ENCODE measurements around the gene SCAMP5. TPM values are rescaled to one million over a fixed set of nuclear protein-coding genes. Genes with fewer than 3 reads are reported as not detected.

SCAMP5 gene, protein sequence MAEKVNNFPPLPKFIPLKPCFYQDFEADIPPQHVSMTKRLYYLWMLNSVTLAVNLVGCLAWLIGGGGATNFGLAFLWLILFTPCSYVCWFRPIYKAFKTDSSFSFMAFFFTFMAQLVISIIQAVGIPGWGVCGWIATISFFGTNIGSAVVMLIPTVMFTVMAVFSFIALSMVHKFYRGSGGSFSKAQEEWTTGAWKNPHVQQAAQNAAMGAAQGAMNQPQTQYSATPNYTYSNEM
- total RNA-seq, result 0.62 TPM

DNA sequence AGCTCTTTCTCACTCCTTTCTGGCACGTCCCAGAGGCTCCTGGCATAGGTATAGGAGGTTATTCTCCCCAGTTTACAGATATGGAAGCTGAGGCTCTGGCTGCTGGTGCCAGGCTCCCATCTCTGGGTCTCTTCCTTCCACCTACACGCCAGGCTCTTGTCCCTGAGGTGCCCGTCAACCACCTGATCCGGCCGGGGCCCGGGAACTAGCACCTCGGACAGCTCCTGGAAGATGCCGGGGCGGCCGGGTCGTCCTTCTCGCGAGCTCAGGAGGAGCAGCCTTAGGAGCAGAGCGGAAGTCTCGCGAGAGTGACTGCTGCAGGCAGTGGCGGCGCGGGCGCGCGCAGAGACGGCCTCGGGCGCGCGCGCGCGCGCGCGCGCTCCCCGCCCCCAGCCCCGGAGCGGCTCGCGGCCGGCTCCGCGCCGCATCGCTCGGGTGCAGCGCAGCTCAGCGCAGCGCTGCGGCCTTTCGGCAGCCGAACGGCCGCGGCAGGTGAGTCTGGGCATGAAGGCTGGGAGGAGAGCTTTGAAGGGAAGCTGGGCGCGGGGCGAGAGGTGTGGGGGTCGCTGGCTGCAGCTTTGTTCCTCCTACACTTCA lies at the start of gene SCAMP5:
TSS of gene SCAMP5 (plus strand) at position 382 of the 597 bp plus-strand sequence. CDS start 16,277 bp downstream, outside the sequence.
- peak; percentile 97 for DNase-seq

DNA sequence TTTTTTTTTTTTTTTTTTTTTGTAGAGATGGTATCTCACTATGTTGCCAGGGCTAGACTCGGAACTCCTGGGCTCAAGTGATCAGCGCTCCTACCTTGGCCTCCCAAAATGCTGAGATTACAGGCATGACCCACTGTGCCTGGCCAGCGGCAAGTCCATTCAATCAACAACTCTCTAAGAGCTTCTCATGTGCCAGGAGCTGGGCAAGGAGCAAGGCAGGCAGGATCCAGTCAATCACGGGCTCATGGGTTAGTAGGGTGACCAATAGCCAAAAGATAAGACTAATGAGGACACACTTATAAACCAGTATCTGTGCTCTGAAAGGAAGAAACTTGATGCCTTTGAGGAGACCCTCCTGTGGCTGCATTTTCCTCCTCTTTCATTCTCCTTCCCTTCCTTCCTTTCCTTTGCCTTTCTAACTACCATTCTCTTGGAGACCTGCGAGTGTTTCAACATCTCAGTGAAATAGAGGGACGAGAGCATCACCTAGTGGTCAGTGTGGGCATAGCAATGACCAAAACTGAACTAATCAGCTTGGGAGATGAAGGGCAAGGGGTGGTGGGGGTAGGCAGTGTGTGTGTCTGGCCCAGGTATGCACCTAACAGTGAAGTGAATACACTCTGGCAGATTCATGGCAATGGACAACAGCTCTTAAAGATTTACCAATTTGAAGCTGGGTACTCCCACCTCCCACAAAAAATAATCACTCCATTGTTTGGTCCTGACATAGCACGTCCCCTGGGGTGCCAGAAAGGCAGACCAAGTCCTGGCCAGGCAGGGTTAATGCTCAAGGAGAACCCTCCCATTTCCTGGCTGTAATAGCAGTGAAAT lies 45.1 kb upstream of the SCAMP5 start:
- DNase-seq, result peak; percentile 91

DNA sequence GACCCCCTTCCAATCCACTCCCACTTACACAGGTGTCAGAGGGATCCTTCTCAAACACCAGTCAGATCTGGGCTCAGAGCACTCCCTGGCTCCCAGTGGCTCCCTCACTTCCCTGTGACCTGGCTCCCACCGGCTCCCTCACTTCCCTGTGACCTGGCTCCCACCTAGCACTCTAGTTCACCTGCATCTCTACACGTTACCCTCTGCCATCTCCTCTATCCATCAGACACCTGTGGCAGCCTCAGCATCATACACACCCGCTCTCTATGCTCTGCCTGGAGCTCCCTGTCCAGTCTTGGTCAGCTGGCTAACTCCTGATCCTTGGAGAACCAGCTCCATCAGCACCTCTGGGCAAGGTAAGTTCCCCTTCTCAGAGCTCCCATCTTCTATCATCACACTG lies 44.4 kb upstream of the SCAMP5 start:
- DNase-seq, result no peak

DNA sequence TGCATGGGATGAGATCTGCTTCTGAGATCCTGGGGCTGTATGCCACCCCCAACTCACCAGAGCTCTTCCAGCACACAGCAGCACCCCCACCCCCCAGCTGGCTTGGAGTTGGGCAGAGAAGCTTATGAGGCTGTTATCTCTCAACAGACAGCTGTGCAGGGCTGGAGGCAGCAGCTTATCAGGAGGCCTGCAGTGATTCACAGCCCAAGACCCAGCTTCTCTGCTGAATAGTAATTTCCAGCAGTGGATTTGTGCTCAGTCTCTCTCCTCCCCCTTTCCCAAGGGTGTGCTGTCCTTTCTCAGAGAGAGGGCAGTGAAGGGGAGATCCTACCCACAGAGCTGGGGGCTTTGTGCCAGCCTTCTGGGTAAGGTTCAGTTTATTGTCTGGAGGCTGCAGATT lies 40.8 kb upstream of the SCAMP5 start:
- DNase-seq, result no peak

DNA sequence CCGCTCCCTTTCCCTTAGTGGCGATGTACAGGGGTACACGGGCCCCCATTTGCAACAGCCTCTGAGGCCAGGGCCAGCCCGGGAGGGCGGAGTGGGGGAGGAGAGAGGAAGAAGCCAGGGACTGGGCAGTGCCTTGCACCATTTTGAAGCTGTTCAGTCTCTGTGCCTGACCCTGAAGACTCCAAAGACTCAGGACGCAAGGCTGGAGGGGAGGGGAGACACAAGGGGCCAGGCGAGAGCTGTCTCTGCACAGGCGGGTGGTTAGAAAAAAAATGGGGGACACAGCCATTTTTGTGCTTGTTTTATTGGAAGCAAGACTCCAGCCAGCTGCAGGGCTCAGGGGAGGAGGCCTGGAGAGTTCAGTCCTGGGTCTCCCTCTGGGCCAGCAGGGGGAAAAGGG lies 40.3 kb upstream of the SCAMP5 start:
- DNase-seq, result no peak

DNA sequence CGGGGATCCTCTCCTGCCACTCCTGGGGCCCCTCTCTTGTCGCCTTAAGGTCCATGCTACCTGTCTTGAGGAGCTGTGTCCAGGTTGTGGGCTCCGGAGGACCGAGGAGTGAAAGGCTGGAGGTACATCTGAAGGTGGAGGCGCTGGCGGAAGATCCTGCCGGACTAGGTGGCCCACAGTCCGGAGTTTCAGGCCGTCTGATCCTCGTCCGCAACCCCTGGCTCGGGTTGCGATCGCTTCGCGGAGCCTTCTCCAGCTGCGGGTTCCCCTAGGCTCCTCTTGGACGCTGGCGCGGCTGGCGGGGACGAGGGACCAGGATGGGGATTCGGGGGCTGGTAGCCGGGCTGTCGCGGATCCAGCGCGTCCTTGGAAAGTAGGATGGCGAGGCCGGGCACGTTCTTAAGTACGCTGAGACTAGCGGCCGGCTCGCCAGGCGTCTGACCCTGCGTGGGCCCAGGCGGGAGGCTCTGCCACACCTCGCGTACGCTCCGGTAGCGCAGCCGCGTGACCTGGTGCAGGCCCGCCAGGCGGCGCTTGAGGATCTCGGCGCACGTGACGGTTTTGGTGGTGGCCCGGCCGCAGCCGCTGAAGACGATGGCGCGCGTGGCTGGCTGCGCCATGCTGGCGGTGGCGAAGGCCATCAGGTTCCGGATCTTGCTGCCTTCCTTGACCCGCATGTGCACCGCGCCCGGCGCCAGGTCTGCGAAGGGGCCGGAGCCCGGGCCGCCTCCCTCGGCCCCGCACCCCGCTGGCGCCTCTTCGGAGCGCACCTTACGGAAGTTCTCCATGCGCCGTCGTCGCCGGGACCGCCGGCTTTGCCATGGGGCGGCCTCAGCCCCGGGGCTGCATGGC lies 39.3 kb upstream of the SCAMP5 start:
- DNase-seq, result peak; percentile 71

DNA sequence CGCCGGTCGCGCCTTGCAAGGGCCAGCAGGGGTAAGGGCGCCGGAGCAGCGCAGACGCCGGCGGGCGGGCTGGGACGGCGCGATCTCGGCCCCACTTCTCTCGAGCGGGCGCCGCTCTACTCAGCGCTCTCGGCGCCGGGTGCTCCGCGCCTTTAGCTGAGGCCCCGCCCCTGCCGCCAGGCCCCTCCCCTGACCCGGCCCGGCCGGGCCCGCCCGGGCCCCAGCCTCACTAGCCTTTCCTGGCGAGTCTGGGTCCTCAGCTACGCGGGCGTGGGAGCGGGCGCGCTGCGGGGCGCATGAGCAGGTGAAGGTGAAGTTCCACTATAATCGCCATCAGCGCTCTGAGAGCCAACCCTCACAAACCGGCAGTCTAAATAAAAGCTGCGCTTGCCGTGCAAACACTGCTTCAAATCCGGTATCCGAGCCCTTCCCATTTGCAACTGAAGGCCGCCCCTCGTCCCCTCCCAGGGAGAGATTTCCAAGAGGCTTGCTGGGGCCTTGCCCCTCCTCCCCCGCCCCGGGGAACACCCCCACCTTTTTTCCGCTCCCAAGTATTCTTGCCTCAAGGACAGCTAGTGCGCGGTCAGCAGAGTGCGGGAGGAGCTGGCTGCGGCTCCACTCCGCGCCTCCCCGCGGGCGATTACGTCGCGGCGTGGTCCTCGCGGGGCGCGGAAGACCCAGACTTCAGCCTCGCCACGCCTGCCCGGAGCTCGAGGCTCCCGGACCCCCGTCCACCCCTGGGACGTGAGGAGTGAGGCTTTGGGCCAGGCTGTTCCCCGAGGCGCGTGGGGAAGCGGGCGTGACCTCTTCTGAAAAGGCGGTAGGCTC lies 38.5 kb upstream of the SCAMP5 start, which contains the start of gene RPP25:
TSS of gene RPP25 (minus strand) at position 125 of the 828 bp plus-strand sequence. CDS start 189 bp downstream, outside the sequence.
- DNase-seq, result peak; percentile 57

DNA sequence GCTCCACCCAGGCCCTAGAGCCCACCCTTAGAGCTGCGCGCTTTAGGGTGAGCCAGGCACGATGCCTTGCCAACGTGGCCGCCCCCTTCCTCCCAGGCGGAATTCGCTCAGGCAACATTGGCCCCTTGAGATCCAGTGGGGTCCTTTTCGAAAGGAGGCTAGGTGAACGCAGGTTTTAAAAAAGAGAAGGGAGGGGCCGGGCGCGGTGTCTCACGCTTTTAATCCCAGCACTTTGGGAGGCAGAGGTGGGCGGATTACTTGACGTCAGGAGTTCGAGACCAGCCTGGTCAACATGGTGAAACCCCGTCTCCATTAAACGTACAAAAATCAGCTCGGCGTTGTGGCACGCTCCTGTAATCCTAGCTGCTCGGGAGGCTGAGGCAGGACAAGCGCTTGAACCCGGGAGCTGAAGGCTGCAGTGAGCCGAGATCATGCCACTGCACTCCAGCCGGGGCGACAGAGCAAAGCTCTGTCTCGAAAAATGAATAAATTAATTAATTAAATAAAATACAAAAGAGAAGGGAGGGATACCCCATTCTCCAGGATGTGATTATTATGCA lies 37.8 kb upstream of the SCAMP5 start:
- DNase-seq, result no peak

DNA sequence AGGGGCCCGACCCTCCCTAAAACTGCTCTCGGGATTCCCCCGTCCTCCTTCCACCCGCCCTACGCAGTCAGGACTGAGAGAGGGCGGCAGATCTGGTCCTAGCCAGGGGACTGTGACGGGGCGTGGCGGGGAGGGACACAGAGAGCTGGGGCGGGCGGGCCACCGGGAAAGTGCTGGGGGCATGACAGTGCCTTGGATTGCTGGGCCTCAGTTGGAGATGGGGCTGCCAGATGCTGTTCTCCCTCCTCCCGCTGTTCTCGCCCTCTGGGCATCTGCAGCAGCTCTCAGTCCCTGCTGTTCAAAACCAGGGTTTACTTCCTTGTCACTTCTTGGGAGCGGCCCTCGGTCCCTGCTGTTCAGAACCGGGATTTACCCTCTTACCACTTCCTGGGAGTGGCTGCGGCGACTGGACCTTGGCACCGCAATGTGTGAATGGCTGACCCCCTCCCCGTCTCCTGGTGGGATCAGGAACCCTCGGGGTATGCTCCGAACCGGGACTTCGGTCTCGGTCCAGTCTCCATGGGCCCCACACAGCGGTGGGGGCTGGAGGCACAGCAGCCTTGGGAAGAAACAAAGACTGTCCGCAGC lies 36.9 kb upstream of the SCAMP5 start:
- DNase-seq, result no peak

DNA sequence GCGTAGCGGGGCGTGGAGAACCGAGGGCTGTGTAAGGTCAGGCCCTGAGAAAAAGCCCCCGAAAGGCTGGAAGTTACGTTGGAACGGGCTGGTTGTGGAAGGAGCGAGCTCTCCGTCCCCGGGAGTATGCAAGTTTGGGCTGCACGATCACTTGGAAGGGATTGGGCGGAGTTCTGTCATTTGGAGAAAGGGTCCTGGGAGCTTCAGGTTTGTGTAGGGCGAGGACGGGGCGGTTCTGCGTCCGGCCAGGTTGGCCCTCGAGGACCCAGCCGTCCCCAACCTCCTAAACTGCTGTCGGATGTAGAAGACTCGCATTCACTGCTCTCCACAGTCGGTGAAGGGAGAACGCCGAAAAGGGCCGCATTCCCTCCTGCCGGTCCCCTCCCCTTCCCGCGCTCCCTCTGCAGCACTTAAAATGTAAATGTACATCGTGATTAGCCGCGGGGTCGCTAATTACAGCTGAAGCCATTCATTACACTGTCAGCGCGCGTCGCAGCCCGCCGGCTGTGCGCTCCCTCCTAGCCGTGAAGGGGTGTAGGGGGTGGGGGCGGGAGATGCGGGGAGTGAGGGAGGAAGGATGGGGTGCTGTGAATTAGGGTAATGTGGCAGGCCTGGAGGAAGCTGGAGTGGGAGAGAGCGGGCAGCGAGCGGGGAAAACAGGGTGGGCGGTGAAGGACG lies 36.3 kb upstream of the SCAMP5 start:
- no peak for DNase-seq

DNA sequence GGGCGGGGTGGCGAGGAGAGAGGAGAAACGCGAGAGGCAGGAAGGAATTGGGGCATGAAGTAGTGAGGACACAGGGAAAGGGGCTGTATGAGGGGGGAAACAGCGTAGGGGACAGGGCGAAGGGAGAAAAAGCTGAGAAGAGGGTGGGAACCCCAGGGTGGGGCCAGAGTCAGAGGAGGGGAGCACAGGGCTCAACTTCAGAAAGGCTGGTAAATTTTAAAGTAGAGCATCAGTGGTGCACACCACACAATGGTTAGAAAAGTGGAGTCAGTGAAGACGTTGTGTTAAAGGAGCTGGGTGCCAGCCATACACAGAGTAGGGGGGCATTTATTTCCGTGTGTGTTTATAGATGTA lies 35.8 kb upstream of the SCAMP5 start:
- DNase-seq, result no peak

DNA sequence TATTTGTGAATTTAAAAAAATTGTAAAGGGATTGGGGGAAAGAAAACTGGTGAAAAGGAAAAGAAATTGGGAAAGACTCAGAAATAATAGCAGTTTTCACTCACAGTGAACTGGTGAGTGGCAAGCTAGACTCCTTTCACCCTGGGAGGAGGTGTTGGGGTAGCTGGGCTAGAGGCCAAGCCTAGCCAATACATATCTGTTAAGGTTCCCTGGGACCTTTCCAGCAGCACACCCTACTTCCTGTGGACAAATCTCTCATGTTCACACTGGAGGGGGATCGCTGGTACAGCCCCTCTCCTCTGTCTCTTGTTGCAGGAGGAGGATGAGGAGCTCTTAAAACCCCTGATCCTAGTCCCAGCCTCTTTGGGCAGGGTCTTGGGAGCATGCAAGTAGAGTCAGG lies 35.1 kb upstream of the SCAMP5 start:
- DNase-seq, result no peak

DNA sequence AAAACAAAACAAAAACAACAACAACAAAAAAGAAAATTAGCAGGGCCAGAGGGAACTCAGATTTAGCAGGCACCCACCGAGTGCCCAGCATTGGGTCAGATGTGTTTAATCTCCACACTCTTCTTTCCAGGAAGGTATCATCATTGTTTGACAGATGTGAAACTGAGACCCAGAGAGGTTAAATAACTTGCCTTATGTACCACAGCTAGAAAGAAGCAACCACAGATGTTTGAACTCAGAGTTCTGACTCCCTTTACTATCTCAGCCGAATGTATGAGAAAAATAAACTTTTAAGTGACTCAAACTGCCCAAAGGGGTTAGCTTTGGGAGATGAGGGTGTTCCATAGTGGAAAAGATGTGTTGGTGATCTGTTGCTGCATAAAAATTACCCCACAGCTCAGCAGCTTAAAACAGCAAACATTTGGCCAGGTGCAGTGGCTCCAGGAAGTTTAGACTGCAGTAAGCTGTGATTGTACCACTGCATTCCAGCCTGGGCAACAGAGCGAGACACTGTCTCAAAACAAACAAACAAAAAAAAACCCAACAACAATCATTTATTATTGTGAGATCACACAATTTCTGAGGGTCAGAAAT lies 34.3 kb upstream of the SCAMP5 start:
- DNase-seq, result no peak

DNA sequence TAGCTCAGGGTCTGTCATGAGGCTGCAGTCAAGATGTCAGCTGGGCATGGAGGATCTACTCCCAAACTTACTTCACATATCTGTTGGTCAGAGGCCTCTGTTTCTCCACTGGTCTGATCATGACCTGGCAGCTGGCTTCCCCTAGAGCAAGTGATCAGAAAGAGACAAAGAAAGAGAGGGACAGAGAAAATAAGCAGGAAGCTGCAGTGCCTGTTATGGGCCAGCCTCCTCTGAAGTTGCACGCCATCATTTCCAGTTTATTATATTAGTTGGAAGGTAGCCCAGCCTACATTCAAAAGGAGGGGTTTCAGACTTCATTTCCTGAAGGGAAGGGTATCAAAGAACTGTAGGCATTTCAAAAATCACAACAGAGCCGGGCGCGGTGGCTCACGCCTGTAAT lies 33.7 kb upstream of the SCAMP5 start:
- DNase-seq, result no peak

DNA sequence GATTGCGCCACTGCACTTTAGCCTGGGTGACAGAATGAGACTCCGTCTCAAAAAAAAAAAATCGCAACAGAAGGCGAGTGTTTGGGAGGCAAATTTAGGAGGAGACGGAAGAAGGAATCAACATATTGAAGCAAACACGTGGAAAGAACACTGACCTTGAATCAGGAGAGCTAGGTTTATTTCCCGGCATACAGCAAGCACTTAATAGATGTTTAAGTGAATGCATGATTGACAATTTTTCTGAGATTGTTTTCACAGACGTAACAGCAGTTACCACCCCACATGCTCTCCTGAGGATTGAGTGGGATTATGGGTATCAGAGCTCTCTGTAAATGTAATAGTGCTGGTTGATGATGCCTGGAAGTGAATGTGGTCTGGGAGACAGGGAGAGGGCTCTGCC lies 33.1 kb upstream of the SCAMP5 start:
- DNase-seq, result no peak

DNA sequence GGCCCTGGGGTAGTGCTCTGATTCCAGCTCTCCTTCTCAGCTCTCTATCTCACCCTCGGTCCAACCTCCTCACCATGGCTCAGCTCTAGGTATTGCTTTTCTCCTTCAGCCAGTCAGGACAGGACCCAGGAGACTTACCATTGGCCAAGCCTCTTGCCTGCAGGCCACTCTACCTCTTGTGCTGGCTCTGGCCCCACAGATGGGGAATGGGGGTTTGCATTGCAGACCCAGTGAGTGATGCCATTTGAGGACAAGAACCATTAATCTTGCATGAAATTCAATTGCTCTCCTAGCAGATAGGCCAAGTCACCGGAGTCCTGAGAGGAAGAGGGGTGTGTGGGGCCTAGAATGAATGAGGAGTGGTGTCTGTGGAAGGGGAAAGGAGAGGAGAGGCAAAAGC lies 32.7 kb upstream of the SCAMP5 start:
- DNase-seq, result no peak

DNA sequence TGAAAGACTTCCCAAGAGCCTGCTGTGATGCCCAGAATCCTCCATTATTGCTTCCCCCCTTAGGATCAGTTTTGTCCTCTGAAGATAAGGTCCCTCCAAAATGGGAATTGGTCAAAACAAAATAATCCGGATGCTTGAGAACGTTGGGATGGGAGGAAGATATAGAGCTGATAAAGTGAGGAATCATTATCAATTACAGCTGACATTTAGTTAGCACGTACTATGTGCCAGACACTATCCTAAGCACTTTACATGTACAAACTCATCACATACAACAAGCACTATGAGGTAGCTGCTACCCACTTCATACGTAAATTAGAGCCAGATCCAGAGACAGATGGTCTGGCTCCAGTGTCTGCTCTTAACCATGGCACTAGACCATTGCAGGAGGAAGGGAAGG lies 32.1 kb upstream of the SCAMP5 start:
- no peak for DNase-seq

DNA sequence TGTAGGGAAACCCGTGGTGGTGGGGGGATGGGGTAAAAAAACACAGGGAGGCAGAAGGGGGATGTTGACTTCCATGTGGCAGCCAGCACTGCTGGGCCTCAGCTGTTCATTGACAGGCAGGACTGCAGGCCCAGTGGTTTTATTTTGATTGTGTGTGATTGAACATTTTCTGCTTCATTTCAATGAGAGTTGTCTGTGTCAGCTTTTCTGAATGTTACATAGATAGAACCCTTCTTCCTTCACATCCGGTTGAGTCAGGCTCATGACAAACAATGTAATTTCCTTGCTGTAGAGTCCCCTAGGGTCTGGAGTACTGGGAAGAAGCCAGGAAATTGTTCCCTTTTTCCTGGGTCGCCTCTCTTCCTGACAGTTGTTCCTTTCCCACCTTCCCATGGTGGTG lies 30.6 kb upstream of the SCAMP5 start:
- no peak for DNase-seq

DNA sequence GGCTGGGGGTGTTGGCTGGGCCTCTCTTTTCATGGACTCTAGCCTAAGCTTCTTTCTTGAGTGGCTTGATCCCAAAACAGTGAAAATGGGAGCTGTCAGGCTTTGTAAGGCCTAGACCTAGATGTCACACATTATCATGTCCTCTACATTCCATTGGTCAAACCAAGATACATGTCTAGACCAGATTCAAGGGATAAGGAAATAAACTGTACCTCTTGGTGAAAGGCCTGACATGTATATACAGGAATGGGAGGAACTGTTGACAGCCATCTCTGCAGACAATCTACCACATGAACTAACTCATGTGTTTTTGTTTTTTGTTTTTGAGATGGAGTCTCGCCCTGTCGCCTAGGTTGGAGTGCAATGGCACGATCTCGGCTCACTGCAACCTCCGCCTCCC lies 27.7 kb upstream of the SCAMP5 start:
- no peak for DNase-seq

DNA sequence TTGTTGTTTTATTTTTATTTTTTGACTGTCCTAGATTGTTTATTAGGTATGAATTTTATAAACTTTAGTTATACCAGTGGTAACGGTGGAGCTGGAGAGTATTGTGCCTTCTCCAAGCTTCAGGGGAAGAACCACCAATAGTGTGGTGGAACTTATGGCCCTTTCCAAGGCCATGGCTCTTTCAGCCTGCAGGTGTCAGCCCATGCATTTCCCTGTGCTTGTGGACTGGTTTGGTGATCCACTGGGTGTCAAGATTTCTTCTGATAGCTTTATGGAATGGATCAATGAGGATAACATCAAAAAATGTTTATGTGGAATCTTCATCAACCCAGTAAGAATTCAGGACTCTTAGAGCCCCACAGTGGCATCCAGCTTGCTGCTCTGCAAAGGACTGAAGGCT lies 19.2 kb upstream of the SCAMP5 start:
- DNase-seq, result no peak
